ENCODE results near the gene HHAT. TPM values are rescaled to one million over a fixed set of nuclear protein-coding genes. Genes with fewer than 3 reads are reported as not detected.

Gene HHAT
- total RNA-seq, 1 experiment from 2014 or later = 4.6 TPM

- TF ChIP-seq CTCF (IDR thresholded peaks at IDR 0.05; ENCODE audit: unreplicated experiment) = no peak
- H3K36me3 Mint-ChIP-seq (ENCODE audit: insufficient read depth, unreplicated experiment) = no peaks in the 10 kb centered on the region
- POLR2A ChIA-PET = interaction anchor here (1.6 kb wide), 1 partner anchor 24 kb away, joined by 6 read pairs; no protein-coding TSS in a partner anchor
- CTCF ChIA-PET = interaction anchor here (0.6 to 30.4 kb wide), 11 partner anchors 0 to 686 kb away, joined by 3 to 812 read pairs (median 4); no protein-coding TSS in a partner anchor
- peaks cover 33% of the 10 kb centered on the region for H3K4me1 Mint-ChIP-seq (ENCODE audit: insufficient read depth, unreplicated experiment)
- intact Hi-C loops (cut with micrococcal nuclease) = no loop called here
- no TSS peak for BruUV-seq (replicated peaks)
- H3K27ac Mint-ChIP-seq (ENCODE audit: low read depth, unreplicated experiment) = no peak overlapping the region
- no peak for DNase-seq (ENCODE audit: unreplicated experiment)
- no peaks in the 10 kb centered on the region for H3K27me3 Mint-ChIP-seq (ENCODE audit: insufficient read depth, unreplicated experiment)
- H3K9me3 Mint-ChIP-seq (ENCODE audit: unreplicated experiment) = peaks cover 7% of the 10 kb centered on the region
- no peak overlapping the region for H3K4me3 Mint-ChIP-seq (ENCODE audit: unreplicated experiment)
These were observed 69.0 kb downstream of the HHAT start for GRCh38 chr1:210397681-210398080.

GRCh38 chr1:210398466-210398865, 69.8 kb downstream of the HHAT start:
- H3K27ac Mint-ChIP-seq (ENCODE audit: low read depth, unreplicated experiment) = no peak overlapping the region
- TF ChIP-seq CTCF (IDR thresholded peaks at IDR 0.05; ENCODE audit: unreplicated experiment) = no peak
- H3K36me3 Mint-ChIP-seq (ENCODE audit: insufficient read depth, unreplicated experiment) = no peaks in the 10 kb centered on the region
- intact Hi-C loops (cut with micrococcal nuclease) = no loop called here
- H3K27me3 Mint-ChIP-seq (ENCODE audit: insufficient read depth, unreplicated experiment) = no peaks in the 10 kb centered on the region
- no TSS peak for BruUV-seq (replicated peaks)
- peaks cover 7% of the 10 kb centered on the region for H3K9me3 Mint-ChIP-seq (ENCODE audit: unreplicated experiment)
- no peak for DNase-seq (ENCODE audit: unreplicated experiment)
- H3K4me3 Mint-ChIP-seq (ENCODE audit: unreplicated experiment) = no peak overlapping the region
- ChIA-PET POLR2A (interaction anchor here (2.6 kb wide), 1 partner anchor 25 kb away, joined by 16 read pairs; no protein-coding TSS in a partner anchor), CTCF (interaction anchor here (0.6 to 30.4 kb wide), 10 partner anchors 9 to 1793 kb away, joined by 3 to 812 read pairs (median 4); no protein-coding TSS in a partner anchor)
- H3K4me1 Mint-ChIP-seq (ENCODE audit: insufficient read depth, unreplicated experiment) = peaks cover 25% of the 10 kb centered on the region

DNA sequence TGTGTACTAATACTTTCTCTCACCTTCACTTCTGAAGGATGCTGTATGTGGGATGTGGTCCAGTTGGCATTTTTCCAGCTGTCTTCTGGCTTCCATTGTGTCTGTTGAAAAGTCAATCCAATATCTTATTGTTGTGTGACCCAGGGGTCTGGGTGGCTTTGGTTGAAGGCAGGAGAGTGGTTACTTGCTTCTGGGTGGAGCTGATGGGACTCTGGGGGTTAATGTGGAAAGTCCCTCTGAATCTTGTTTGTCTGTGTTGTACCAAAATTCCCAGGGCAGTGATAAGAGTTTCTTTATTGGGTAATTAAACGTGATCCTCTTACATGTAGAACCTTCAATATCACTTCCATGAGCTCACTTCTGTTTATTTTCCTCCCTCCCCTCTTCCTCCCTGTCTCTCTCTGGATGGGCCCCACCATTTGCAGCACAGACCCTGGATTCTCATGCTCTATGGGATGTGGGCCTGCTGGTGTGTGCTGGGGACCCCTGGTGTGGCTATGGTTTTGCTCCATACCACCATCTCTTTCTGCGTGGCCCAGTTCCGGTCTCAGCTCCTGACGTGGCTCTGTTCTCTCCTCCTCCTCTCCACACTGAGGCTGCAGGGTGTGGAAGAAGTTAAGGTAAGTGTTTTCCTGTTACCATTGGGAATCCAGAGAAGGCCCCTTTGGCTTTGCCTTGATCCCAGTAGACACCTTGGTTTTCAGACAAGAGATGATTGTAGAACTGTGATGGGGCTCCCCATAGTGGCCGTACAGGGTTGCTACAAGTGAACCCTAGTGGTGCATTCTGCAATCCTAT, 71.5 kb downstream of the HHAT start:
- DNase-seq (ENCODE audit: unreplicated experiment) = peak; percentile 88
- peak; percentile 98 for TF ChIP-seq CTCF (IDR thresholded peaks at IDR 0.05; ENCODE audit: unreplicated experiment)
- BruUV-seq (replicated peaks) = no TSS peak
- Mint-ChIP-seq H3K4me1 (ENCODE audit: insufficient read depth, unreplicated experiment) (peaks cover 7% of the 10 kb centered on the region), H3K9me3 (ENCODE audit: unreplicated experiment) (peaks cover 7% of the 10 kb centered on the region), H3K27me3 (ENCODE audit: insufficient read depth, unreplicated experiment) (no peaks in the 10 kb centered on the region), H3K27ac (ENCODE audit: low read depth, unreplicated experiment) (no peak overlapping the region), H3K4me3 (ENCODE audit: unreplicated experiment) (no peak overlapping the region), H3K36me3 (ENCODE audit: insufficient read depth, unreplicated experiment) (no peaks in the 10 kb centered on the region)
- intact Hi-C loops (cut with micrococcal nuclease) = loop anchor here (1.0 kb wide), 5 partner anchors 26 to 257 kb away; no protein-coding TSS in a partner anchor
- ChIA-PET CTCF (interaction anchor here (0.6 to 30.4 kb wide), 62 partner anchors 14 to 1415 kb away, joined by 3 to 812 read pairs (median 4); no protein-coding TSS in a partner anchor), POLR2A (interaction anchor here (0.6 to 2.6 kb wide), 9 partner anchors 16 to 89 kb away, joined by 3 to 16 read pairs (median 5); partner anchors contain the start of gene HHAT)

DNA sequence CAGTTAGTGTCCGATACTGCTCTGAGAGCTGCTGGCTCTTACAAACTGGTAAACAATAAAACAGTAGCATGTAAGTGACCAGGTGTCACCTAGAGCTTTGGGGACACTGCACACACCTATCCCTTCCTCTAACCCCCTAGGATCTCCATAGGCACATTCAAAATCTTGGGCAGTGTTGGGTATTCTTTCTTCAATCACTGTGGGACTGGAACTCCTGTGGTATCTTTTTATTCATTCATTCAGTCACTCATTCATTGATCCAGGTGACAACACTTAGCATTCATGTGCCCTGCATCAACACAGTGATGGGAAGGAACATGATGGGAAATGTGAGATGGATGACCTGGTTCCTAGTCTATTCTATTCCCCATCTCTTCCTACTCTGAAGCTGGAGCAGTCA, 73.9 kb downstream of the HHAT start:
- ChIA-PET CTCF (interaction anchor here (0.6 to 30.4 kb wide), 20 partner anchors 11 to 1112 kb away, joined by 3 to 812 read pairs (median 5); partner anchors contain the start of gene KCNH1), POLR2A (interaction anchor here (0.7 to 1.3 kb wide), 3 partner anchors 28 to 74 kb away, joined by 3 to 6 read pairs (median 6); partner anchors contain the start of gene HHAT)
- Mint-ChIP-seq H3K27ac (ENCODE audit: low read depth, unreplicated experiment) (no peak overlapping the region), H3K9me3 (ENCODE audit: unreplicated experiment) (no peaks in the 10 kb centered on the region), H3K27me3 (ENCODE audit: insufficient read depth, unreplicated experiment) (no peaks in the 10 kb centered on the region), H3K4me3 (ENCODE audit: unreplicated experiment) (no peak overlapping the region), H3K4me1 (ENCODE audit: insufficient read depth, unreplicated experiment) (peaks cover 5% of the 10 kb centered on the region), H3K36me3 (ENCODE audit: insufficient read depth, unreplicated experiment) (no peaks in the 10 kb centered on the region)
- intact Hi-C loops (cut with micrococcal nuclease) = no loop called here
- TF ChIP-seq CTCF (IDR thresholded peaks at IDR 0.05; ENCODE audit: unreplicated experiment) = no peak
- BruUV-seq (replicated peaks) = no TSS peak
- no peak for DNase-seq (ENCODE audit: unreplicated experiment)
